T1000 (cell line): ENCODE data around the gene LAMA3.

Experiments used
- DNase-seq: peaks from one replicate; lab custom pipeline; 2025; ENCODE audit warnings: mixed read lengths; lab: John Stamatoyannopoulos, UW

The LAMA3 gene

DNA sequence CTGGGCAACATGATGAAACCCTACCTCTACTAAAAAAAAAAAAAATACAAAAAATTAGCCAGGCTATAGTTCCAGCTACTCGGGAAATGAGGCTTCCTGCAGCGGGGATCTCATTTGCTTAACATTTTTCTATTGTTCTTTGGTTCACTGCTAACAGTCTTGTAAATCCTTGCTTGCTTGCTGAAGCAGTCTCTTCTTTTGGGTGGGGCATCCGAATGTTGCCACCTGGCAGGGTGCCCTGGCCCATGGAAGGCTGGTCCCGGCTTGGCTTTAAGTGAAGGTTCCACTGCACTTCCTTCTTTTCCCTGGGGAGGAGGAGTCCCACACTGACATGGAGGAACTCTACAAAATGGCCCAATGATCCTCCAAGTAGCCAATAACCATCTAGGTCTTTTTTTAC, 20.5 kb upstream of the LAMA3 start:
- no peak for DNase-seq

GRCh38 chr18:23669202-23669766, 20.0 kb upstream of the LAMA3 start:
- no peak for DNase-seq

GRCh38 chr18:23669804-23670405, 19.3 kb upstream of the LAMA3 start:
- no peak for DNase-seq

DNA sequence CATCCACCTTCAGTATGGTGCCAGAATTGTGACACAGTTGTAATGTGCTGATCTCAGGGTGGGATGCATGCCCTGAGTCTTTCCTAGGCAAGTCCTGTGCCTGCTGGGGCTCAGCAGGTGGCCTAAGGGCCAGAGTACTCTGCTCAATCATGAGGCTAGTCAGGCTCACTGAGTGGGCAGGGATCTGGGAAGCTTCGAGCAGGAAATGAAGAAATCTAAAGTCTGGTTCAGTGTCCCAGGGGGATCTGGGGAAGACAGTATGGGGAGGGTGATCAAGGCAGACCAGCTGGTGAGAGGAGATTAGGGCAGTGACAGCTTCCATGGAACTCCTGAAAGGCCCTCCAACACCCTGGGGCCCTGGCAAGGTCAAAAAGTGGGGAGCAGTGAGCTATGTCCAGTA, 17.7 kb upstream of the LAMA3 start:
- no peak for DNase-seq

GRCh38 chr18:23673725-23674124, 15.5 kb upstream of the LAMA3 start:
- no peak for DNase-seq

GRCh38 chr18:23675236-23675635, 14.0 kb upstream of the LAMA3 start:
- DNase-seq, result no peak

- DNase-seq, result no peak
Measured at GRCh38 chr18:23675896-23676295, 13.4 kb upstream of the LAMA3 start.

DNA sequence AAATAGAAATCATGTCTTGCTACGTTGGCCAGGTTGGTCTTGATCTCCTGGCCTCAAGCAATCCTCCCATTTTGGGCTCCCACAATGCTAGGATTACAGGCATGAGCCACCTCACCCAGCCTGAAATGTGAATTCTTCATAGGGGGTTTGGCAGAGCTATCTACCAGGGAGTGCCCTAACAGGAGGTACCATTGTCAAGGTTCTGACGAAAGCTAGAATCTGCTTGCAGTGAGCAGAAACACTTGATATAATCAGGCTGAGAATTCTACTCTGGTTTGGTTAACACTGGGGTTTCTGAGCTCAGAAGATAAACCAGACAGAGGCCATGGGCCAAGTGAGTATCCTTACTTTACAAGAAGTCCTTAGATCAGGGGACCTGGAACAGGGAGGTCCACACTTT, 7.2 kb upstream of the LAMA3 start:
- no peak for DNase-seq

DNA sequence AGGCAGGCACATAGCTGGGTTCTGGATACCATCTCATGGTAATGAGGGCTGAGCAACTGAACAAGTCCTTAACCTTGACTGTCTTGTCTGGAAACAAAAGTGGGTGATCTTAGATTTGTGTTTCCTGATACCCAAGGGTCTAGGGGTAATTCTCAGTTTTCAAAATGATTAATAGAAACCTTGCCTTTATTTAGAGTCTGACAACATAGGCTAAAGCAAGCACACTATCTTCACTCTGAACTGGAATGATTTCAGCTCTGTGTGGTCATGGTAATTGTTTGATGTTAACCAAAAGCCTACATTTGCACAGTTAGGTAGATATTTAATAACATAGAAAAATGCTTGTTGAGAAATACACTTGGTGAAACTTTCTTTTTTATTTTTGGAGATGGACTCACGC, 6.8 kb upstream of the LAMA3 start:
- no peak for DNase-seq

GRCh38 chr18:23683155-23683554, 6.1 kb upstream of the LAMA3 start:
- no peak for DNase-seq

DNA sequence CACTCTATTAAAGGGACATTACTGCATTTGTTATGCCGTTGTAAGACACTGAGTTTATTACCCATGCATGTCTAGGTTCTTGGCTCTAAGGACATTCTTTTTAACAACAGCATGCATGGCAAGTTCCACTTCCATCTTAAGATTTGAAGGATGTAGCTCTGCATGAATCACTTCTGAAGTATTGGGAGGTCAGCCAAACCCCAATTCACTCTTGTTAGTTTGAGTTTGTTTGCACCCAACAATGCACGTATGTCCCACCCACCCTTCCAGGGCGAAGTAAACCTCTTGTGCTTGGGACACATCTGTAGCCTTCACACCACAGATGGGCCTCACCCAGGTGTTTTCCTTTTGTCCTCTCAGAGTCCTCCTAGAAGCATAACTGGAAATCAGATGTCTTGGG, 5.6 kb upstream of the LAMA3 start:
- no peak for DNase-seq

DNA sequence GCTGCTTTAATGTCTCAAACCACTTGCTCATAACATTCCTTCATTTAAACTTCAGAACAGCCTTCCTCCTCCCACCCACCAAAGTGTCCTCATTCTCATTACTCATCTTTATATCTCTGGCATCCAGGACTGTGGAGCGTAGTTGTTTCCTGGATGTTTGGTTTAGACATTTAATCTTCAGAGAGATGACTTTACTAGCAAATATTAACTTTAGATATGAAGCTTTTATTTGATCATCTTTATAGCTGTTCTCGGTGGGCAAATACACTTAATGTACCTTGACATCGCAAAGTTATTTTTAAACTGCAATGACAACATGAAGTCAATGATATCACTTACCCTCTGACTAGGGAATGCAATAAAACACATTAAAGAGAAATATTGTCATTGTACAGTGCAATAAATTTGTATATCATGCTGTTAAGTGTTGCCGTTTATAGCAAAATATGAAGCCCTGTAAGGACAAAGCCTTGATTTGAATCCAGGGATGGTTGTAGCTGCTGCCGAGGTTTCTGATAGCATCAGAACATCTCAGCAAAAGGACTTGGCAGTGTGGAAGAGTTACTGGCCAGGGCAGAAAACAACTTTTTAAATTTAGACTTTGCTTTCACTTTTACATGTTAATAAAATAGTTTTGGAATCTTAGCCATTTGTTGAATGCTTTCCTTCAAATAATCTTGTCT, 4.6 kb upstream of the LAMA3 start:
- DNase-seq, result no peak

- no peak for DNase-seq
Measured at GRCh38 chr18:23688528-23688927, 725 bp upstream of the LAMA3 start.

DNA sequence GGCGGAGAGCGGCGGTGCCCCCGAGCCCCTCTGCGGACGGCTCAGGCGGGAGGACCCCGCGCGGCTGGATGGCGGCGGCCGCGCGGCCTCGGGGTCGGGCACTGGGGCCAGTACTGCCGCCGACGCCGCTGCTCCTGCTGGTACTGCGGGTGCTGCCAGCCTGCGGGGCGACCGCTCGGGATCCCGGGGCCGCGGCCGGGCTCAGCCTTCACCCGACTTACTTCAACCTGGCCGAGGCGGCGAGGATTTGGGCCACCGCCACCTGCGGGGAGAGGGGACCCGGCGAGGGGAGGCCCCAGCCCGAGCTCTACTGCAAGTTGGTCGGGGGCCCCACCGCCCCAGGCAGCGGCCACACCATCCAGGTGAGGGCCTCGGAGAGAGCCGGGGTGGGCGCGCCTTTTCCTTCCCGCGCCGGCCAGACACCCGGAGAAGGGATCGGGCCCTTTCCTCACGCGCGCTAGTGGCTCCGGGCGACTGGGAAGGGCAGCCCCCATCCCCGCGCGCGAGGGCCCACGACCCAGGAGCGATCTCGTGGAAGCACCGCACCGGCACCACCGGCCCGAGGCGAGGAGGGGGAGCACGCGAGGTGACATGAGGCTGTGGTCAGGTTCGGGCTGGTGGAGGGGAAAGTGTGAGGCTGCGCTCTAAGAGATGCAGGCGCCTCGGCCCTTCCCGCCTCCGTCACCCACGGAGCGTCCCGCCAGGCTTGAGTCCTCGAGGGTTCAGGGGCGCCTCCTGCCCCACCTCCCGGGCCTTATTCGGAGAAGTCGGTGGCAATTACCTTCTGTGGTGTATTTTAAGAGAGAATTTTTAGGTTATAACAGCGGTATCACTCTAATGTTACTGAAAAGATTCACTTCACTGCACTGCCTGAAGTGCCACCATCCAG, 607 bp downstream of the LAMA3 start:
- DNase-seq, result no peak

DNA sequence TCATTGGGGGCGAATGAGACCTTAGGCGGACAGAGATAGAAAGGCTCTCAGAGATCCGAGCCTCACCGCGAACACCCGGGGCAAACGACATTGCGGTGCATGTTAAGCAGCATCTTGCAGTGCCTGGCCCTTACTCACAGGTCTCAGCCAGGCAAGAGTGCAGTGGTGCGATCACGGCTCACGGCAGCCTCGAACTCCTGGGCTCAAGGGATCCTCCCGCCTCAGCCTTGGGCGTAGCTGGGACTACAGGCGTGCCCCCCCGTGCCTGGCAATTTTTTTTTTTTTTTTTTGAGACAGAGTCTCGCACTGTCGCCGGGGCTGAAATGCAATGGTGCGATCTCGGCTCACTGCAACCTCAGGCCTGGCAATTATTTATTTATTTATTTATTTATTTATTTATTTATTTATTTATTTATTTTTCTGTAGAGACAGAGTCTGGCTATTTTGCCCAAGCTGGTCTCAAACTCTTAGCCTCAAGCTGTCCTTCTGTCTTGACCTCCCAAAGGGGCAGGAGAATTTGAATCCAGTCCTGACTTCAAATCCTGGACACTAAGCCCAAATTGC, 1.3 kb downstream of the LAMA3 start:
- no peak for DNase-seq

- DNase-seq, result no peak
Measured at GRCh38 chr18:23693846-23694245, 4.6 kb downstream of the LAMA3 start.

GRCh38 chr18:23694637-23695430, 5.6 kb downstream of the LAMA3 start:
- no peak for DNase-seq

DNA sequence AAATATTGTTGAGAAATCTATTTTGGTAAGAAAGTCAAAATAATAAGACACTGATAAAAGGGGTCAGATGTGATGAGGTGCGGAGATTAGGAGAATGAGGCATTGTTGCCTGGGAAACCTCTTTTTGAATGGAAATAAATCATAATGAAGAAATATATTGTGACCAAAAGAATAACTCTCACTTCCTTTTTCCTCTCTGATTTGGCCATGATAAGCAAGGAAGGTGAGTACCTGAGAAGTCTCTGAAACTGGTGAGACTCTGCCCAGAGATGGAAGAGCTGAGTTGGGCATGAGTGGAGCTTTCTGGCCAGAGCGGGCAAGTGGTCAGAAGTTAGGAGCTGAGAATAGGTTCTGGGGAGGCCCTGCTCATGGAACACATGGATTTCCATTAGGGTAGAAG, 11.8 kb downstream of the LAMA3 start:
- DNase-seq, result no peak

DNA sequence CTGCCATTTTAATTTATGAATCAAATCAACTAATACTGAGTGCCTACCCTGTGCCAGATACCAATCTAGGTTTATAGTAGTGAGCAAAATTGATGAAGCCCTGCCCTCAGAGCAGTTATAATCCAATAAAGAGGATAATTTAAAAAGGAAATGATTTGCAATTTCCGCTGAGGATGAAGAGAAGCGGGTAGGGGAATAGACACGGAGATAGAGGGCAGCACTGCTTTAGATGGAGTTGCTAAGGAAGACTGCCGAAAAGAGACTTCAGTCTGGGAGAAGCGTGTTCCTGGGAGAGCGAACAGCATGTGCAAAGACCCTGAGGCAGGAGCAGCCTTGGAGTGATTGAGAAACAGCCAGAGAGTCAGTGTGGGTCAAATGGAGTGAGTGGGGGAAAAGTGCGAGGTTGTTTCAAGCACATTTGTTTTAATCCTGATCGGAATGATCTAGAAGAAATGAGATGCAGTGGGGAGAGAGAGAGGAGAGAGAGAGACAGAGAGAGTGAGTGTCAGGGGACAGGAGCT, 12.4 kb downstream of the LAMA3 start:
- DNase-seq, result no peak

DNA sequence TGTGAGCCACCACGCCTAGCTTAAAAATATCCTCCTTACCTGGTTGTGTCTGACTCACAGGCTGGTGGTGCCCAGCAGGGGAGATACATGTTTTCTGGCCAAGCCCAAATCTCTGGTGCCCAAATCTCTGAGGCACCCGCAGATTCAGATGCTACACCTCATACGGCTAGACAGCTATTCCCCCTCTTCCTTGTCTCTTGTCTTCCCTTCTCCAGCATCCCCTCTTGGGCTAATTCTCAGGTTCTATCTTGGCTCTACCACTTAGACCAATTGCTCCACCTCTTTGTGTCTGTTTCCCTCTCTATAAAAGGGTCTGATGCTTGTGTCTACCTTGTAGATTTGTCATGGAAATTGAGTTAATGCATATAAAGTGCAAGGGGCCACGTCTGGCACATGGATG, 13.4 kb downstream of the LAMA3 start:
- no peak for DNase-seq
